ENCODE results near the gene SPRTN.

Gene SPRTN

GRCh38 chr1:231338270-231339128 lies at the start of gene SPRTN:
Gene SPRTN, plus strand, starts transcription at chr1:231338293. Its CDS starts 91 bp downstream, at chr1:231338384.
- no peak for DNase-seq

- no peak for DNase-seq
These were observed 42.2 kb upstream of the SPRTN start for GRCh38 chr1:231295938-231296337.

GRCh38 chr1:231301990-231302389 lies 36.1 kb upstream of the SPRTN start:
- no peak for DNase-seq

GRCh38 chr1:231310391-231310934 lies 27.6 kb upstream of the SPRTN start:
- no peak for DNase-seq

- DNase-seq, result no peak
These were observed 26.2 kb upstream of the SPRTN start for GRCh38 chr1:231311720-231312431.

GRCh38 chr1:231312432-231312788 lies 25.7 kb upstream of the SPRTN start:
- DNase-seq, result no peak

GRCh38 chr1:231313661-231314060 lies 24.4 kb upstream of the SPRTN start:
- no peak for DNase-seq

GRCh38 chr1:231315887-231316286 lies 22.2 kb upstream of the SPRTN start:
- DNase-seq, result no peak

GRCh38 chr1:231317306-231318014 lies 20.6 kb upstream of the SPRTN start:
- no peak for DNase-seq

GRCh38 chr1:231318015-231318355 lies 20.1 kb upstream of the SPRTN start:
- no peak for DNase-seq

- no peak for DNase-seq
These were observed 19.5 kb upstream of the SPRTN start for GRCh38 chr1:231318568-231318967.

- DNase-seq, result no peak
These were observed 19.0 kb upstream of the SPRTN start for GRCh38 chr1:231319080-231319479.

- DNase-seq, result no peak
These were observed 15.1 kb upstream of the SPRTN start for GRCh38 chr1:231322880-231323530.

- no peak for DNase-seq
These were observed 13.4 kb upstream of the SPRTN start for GRCh38 chr1:231324660-231325059.

GRCh38 chr1:231326248-231326647 lies 11.8 kb upstream of the SPRTN start:
- no peak for DNase-seq

- DNase-seq, result no peak
These were observed 10.5 kb upstream of the SPRTN start for GRCh38 chr1:231327617-231328016.

- no peak for DNase-seq
These were observed 8.6 kb upstream of the SPRTN start for GRCh38 chr1:231329483-231329882.

- no peak for DNase-seq
These were observed 5.3 kb upstream of the SPRTN start for GRCh38 chr1:231332761-231333160.

- DNase-seq, result no peak
These were observed 3.9 kb upstream of the SPRTN start for GRCh38 chr1:231334079-231334666.

GRCh38 chr1:231334952-231335351 lies 3.1 kb upstream of the SPRTN start:
- no peak for DNase-seq

GRCh38 chr1:231335663-231336602 lies 2.2 kb upstream of the SPRTN start:
- no peak for DNase-seq

Measured in cortex of kidney (tissue), 1 donor.